ENCODE measurements around the gene TTC34.
"Not testable (repeated sequence)": the region's sequence is repeated elsewhere in the genome, so short reads cannot be mapped to it uniquely, and the experiment has no call there.

Gene TTC34

GRCh38 chr1:2682879-2683278 is 118.6 kb downstream of the TTC34 start:
- not testable (repeated sequence) for DNase-seq (ENCODE audit: low read depth)

GRCh38 chr1:2676726-2677125 is 124.8 kb downstream of the TTC34 start:
- DNase-seq (ENCODE audit: low read depth) = not testable (repeated sequence)

GRCh38 chr1:2671656-2672055 is 129.8 kb downstream of the TTC34 start:
- not testable (repeated sequence) for DNase-seq (ENCODE audit: low read depth)

- DNase-seq (ENCODE audit: low read depth) = not testable (repeated sequence)
Observed at GRCh38 chr1:2659806-2660205, 141.7 kb downstream of the TTC34 start.

GRCh38 chr1:2657909-2658308 is 143.6 kb downstream of the TTC34 start:
- not testable (repeated sequence) for DNase-seq (ENCODE audit: low read depth)

GRCh38 chr1:2657124-2657523 is 144.4 kb downstream of the TTC34 start:
- DNase-seq (ENCODE audit: low read depth) = not testable (repeated sequence)

GRCh38 chr1:2655598-2656434 is 145.7 kb downstream of the TTC34 start:
- not testable (repeated sequence) for DNase-seq (ENCODE audit: low read depth)

- DNase-seq (ENCODE audit: low read depth) = not testable (repeated sequence)
Observed at GRCh38 chr1:2654443-2654948, 147.0 kb downstream of the TTC34 start.

- DNase-seq (ENCODE audit: low read depth) = not testable (repeated sequence)
Observed at GRCh38 chr1:2653741-2654442, 147.6 kb downstream of the TTC34 start.

- not testable (repeated sequence) for DNase-seq (ENCODE audit: low read depth)
Observed at GRCh38 chr1:2652926-2653571, 148.4 kb downstream of the TTC34 start.

- not testable (repeated sequence) for DNase-seq (ENCODE audit: low read depth)
Observed at GRCh38 chr1:2652152-2652925, 149.2 kb downstream of the TTC34 start.

GRCh38 chr1:2650967-2651645 is 150.4 kb downstream of the TTC34 start:
- DNase-seq (ENCODE audit: low read depth) = no peak

- no peak for DNase-seq (ENCODE audit: low read depth)
Observed at GRCh38 chr1:2646837-2647236, 154.7 kb downstream of the TTC34 start.

GRCh38 chr1:2645776-2646175 is 155.7 kb downstream of the TTC34 start:
- DNase-seq (ENCODE audit: low read depth) = no peak

- no peak for DNase-seq (ENCODE audit: low read depth)
Observed at GRCh38 chr1:2645143-2645542, 156.3 kb downstream of the TTC34 start.

GRCh38 chr1:2644591-2645101 is 156.8 kb downstream of the TTC34 start:
- no peak for DNase-seq (ENCODE audit: low read depth)

GRCh38 chr1:2644171-2644570 is 157.3 kb downstream of the TTC34 start:
- no peak for DNase-seq (ENCODE audit: low read depth)

GRCh38 chr1:2643414-2644077 is 157.9 kb downstream of the TTC34 start:
- DNase-seq (ENCODE audit: low read depth) = no peak

- DNase-seq (ENCODE audit: low read depth) = peak; percentile 84
Observed at GRCh38 chr1:2642560-2643413, 158.7 kb downstream of the TTC34 start.

Measured in stimulated activated CD8-positive, alpha-beta memory T cell treated with anti-CD3 and anti-CD28 coated beads, Interleukin-15, amount 100 ng/mL, for 24 hours (primary cell).